ENCODE results near the gene PRPF39. TPM values are rescaled to one million over a fixed set of nuclear protein-coding genes. Genes with fewer than 3 reads are reported as not detected.

The PRPF39 gene
- total RNA-seq, 1 donor from 2014 or later = 29.7 TPM

DNA sequence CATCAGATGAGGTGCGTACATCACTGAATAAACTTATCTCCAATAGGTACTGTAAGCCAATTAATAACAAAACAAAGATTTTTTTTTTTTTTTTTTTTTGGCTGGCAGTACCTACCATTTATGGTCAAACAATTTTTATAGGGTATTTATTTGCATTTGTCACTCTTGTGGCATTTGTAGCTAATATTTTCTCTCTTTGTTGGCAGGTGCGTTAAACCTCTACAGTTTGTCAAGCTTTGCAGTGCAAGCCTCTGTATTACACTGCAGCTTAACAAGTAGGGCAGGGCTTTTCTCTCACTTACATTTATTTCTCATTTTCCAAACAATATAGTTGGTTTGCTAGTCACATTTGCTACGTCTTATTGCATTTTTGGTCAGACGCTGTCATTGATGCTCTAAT is 12.3 kb downstream of the PRPF39 start:
- no peak for DNase-seq (ENCODE audit: extremely low spot score in 2 of 2)
- H3K36me3 ChIP-seq = peaks cover 0 to 41% of the 10 kb centered on the region in 2 donors

DNA sequence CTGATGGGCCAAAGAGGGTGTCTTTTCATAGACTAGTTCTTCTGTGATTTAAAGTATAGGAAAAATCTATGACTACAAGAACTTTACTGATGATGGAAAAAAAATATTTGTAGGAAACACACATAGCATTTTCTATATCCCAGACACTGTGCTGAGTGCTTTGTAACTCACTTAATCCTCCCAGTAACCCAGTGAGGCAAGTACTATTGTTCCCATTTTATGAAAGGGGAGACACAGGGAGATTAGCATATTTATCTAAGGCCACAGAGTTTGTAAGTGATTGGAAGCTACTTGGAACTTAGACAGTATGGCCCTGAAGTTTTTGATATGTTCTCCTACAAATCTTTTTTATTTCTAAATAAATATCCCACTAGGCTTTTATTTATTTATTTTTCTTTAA is 19.9 kb downstream of the PRPF39 start:
- Histone ChIP-seq H3K27ac (no peak overlapping the region), H3K4me3 (no peak overlapping the region), H3K4me1 (no peaks in the 10 kb centered on the region), H3K27me3 (no peaks in the 10 kb centered on the region), H3K9me3 (no peaks in the 10 kb centered on the region), H3K36me3 (peaks cover 0 to 57% of the 10 kb centered on the region in 2 donors)
- no peak for DNase-seq (ENCODE audit: extremely low spot score in 2 of 2)
- intact Hi-C loops (cut with DNase I) = no loop called here
- no peak for TF ChIP-seq CTCF (IDR thresholded peaks at IDR 0.05)
- TF ChIP-seq POLR2A (IDR thresholded peaks at IDR 0.05) = no peak
- no peak for TF ChIP-seq POLR2AphosphoS5 (IDR thresholded peaks at IDR 0.05; ENCODE audit: insufficient read depth in 1 of 2, low read depth in 1 of 2)

More for the DNA sequence above, 12.3 kb downstream of the PRPF39 start:
- Histone ChIP-seq H3K4me3 (no peak overlapping the region), H3K27ac (no peak overlapping the region), H3K27me3 (no peaks in the 10 kb centered on the region), H3K9me3 (no peaks in the 10 kb centered on the region), H3K4me1 (no peaks in the 10 kb centered on the region)
- no peak for TF ChIP-seq POLR2AphosphoS5 (IDR thresholded peaks at IDR 0.05; ENCODE audit: insufficient read depth in 1 of 2, low read depth in 1 of 2)
- no peak for TF ChIP-seq CTCF (IDR thresholded peaks at IDR 0.05)
- TF ChIP-seq POLR2A (IDR thresholded peaks at IDR 0.05) = no peak
- intact Hi-C loops (cut with DNase I) = no loop called here

- DNase-seq (ENCODE audit: extremely low spot score in 2 of 2) = no peak
- Histone ChIP-seq H3K9me3 (no peaks in the 10 kb centered on the region), H3K4me3 (no peak overlapping the region), H3K27me3 (no peaks in the 10 kb centered on the region), H3K4me1 (no peaks in the 10 kb centered on the region), H3K36me3 (peaks cover 0 to 58% of the 10 kb centered on the region in 2 donors), H3K27ac (no peak overlapping the region)
- intact Hi-C loops (cut with DNase I) = no loop called here
- TF ChIP-seq CTCF (IDR thresholded peaks at IDR 0.05) (no peak), POLR2A (IDR thresholded peaks at IDR 0.05) (no peak), POLR2AphosphoS5 (IDR thresholded peaks at IDR 0.05; ENCODE audit: insufficient read depth in 1 of 2, low read depth in 1 of 2) (no peak)
Measured at GRCh38 chr14:45104561-45104960, 20.6 kb downstream of the PRPF39 start.

DNA sequence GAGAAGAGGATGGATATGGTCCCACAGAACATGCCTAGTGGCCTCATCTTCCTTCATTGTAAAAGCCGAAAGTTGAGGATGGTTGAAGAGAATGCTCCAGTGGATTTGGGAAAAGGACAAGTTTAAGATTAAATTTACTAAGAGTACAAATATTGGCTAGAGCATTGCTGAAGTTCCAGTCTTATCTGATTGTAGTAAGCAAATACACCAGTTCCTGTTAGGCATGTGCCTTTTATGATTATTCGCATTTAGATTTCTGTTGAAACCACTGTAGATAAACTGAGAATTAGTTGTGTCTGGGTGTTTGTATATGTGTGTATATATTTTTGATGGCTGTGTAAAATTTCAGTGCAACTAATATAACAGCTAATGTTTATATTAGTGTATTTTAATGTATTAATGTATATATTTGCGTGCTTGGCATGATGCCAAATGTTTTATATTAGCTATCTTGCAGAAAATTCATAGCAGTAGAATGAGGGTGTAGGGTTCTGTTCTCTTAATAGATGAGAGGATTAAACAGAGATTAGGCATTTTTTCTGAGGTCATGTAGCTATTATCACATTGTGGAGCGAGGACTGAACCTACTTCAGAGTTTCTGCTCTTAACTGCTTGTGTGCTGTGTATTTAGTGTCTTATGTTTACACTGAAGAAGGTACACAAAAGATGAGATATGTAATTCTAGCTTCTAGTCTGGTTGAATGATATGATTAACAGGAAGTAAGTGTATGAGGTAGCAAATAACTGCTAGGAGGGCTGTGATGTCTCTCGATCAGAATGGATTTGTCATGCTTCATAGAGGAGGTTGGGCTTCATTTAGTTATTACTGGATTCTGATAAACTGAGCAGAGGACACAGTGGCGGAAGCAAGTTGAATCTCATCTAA is 29.2 kb downstream of the PRPF39 start:
- Histone ChIP-seq H3K27me3 (no peaks in the 10 kb centered on the region), H3K27ac (no peak overlapping the region), H3K4me3 (no peak overlapping the region), H3K9me3 (no peaks in the 10 kb centered on the region), H3K4me1 (no peaks in the 10 kb centered on the region), H3K36me3 (peaks cover 0 to 75% of the 10 kb centered on the region in 2 donors)
- intact Hi-C loops (cut with DNase I) = no loop called here
- no peak for DNase-seq (ENCODE audit: extremely low spot score in 2 of 2)
- TF ChIP-seq CTCF (IDR thresholded peaks at IDR 0.05) (no peak), POLR2AphosphoS5 (IDR thresholded peaks at IDR 0.05; ENCODE audit: insufficient read depth in 1 of 2, low read depth in 1 of 2) (no peak), POLR2A (IDR thresholded peaks at IDR 0.05) (no peak)

DNA sequence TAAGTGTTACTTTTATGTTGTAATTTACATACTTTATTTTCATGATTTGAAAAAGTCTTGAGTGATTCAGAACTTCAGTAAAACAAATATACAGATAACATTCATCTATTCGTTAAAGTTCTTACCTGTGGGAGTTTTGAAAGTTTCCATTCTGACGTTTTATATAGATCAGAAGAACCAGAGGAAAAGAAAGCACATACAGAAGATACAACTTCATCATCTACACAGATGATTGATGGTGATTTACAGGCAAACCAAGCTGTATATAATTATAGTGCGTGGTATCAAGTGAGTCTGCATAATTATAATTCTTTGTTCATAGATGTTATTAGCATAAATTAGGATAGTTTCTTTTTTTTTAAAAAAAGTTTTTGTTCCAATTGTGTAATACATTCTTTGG is 30.4 kb downstream of the PRPF39 start:
- Histone ChIP-seq H3K36me3 (peaks cover 0 to 76% of the 10 kb centered on the region in 2 donors), H3K4me3 (no peak overlapping the region), H3K27ac (no peak overlapping the region), H3K27me3 (no peaks in the 10 kb centered on the region), H3K9me3 (no peaks in the 10 kb centered on the region), H3K4me1 (no peaks in the 10 kb centered on the region)
- intact Hi-C loops (cut with DNase I) = no loop called here
- DNase-seq (ENCODE audit: extremely low spot score in 2 of 2) = no peak
- no peak for TF ChIP-seq POLR2AphosphoS5 (IDR thresholded peaks at IDR 0.05; ENCODE audit: insufficient read depth in 1 of 2, low read depth in 1 of 2)
- TF ChIP-seq POLR2A (IDR thresholded peaks at IDR 0.05) = no peak
- no peak for TF ChIP-seq CTCF (IDR thresholded peaks at IDR 0.05)
